K562 (cell line): ENCODE measurements around the gene ZNF32. TPM values are rescaled to one million over a fixed set of nuclear protein-coding genes. Genes with fewer than 3 reads are reported as not detected.

ENCODE experiments used
- ATAC-seq: fragments of 200-7000 bp; cut with Tn5 transposase; 3 replicates; pipeline ENCODE4 v1.9.1; 2020; ENCODE audit warnings: moderate library complexity
- BruUV-seq: library from RNA; stranded (reverse); fragments of 400-500 nt; replicated peaks from 2 replicates; lab custom pipeline; 2021; lab: Mats Ljungman, UMichigan
- CTCF ChIA-PET: fragments of 300-600 bp; formaldehyde crosslinking; extraction: SDS; loops from one replicate; lab custom pipeline; 2021; ENCODE audit warnings: low intra/inter-chr PET ratio; lab: Yijun Ruan, JAX
- POLR2A ChIA-PET: fragments of 300-600, 350-650 bp; sonication (Branson Sonifier 250); formaldehyde crosslinking; extraction: SDS; loops from one replicate; lab custom pipeline; 2021; ENCODE audit warnings: antibody characterized with exemption, inconsistent platforms; lab: Yijun Ruan, JAX
- DNase-seq, 4 experiments: peaks; one replicate each; pipeline versions ENCODE4 v3.0.0 to v3.0.0-alpha.2; 2011 to 2018; ENCODE audit warnings: low spot score in 3 of 4, mixed read lengths in 3 of 4; ENCODE audit errors: extremely low read depth in 1 of 4
- FAIRE-seq: peaks from 2 replicates; lab custom pipeline; 2011; peaks lifted over from hg19 to GRCh38; lab: Jason Lieb, UNC
- H2AFZ ChIP-seq: 2 replicates; pipeline ENCODE4 v1.6.0; 2011; ENCODE audit warnings: low read depth, low read length, control low read depth, inconsistent platforms
- H3K27ac ChIP-seq: fragments of 200-600 bp; 3 replicates; pipeline ENCODE4 v1.8.0; 2011; ENCODE audit warnings: low read depth, mild to moderate bottlenecking, control low read depth, inconsistent platforms, low read length, moderate library complexity, mixed read lengths; ENCODE audit errors: extremely low read depth
- H3K27me3 ChIP-seq, 2 experiments: fragments of 300-600 bp in 1 of 2; 2 replicates in 1 of 2; 3 replicates in 1 of 2; pipeline versions ENCODE4 v1.6.0 to v1.8.0; 2011; ENCODE audit warnings: inconsistent platforms in 2 of 2, low read length in 2 of 2, mild to moderate bottlenecking in 1 of 2, mixed read lengths in 1 of 2, moderate library complexity in 1 of 2; ENCODE audit not compliant: control insufficient read depth in 2 of 2, insufficient read depth in 2 of 2
- H3K36me3 ChIP-seq: fragments of 300-600 bp; 3 replicates; pipeline ENCODE4 v1.8.0; 2011; ENCODE audit warnings: mild to moderate bottlenecking, low read length, inconsistent platforms; ENCODE audit not compliant: control insufficient read depth, insufficient read depth
- H3K4me1 ChIP-seq, 2 experiments: fragments of 200-600 bp in 1 of 2; replicated peaks in 1 of 2; 2 replicates in 1 of 2; 3 replicates in 1 of 2; pipeline versions ENCODE4 v1.5.1 to v1.8.0; 2011; ENCODE audit warnings: inconsistent platforms in 2 of 2, low read length in 2 of 2, mild to moderate bottlenecking in 1 of 2, mixed read lengths in 1 of 2, moderate library complexity in 1 of 2; ENCODE audit not compliant: control insufficient read depth in 2 of 2, insufficient read depth in 2 of 2
- H3K4me2 ChIP-seq: 2 replicates; pipeline ENCODE4 v1.6.1; 2011; ENCODE audit warnings: low read length, control low read depth, inconsistent platforms, mixed read lengths; ENCODE audit not compliant: insufficient read depth
- H3K4me3 ChIP-seq: fragments of 200-600 bp; sonication (generic), shearing (Covaris generic); 2 replicates; pipeline ENCODE4 v1.5.1; 2016; ENCODE audit warnings: control low read depth, inconsistent platforms
- H3K79me2 ChIP-seq: fragments of 200-600 bp; 3 replicates; pipeline ENCODE4 v1.8.0; 2011; ENCODE audit warnings: low read length, inconsistent platforms; ENCODE audit not compliant: control insufficient read depth, insufficient read depth
- H3K9ac ChIP-seq, 2 experiments: 2 replicates each; pipeline versions ENCODE4 v1.6.0 to v1.6.1; 2011; ENCODE audit warnings: low read depth in 2 of 2, low read length in 2 of 2, control low read depth in 1 of 2, inconsistent platforms in 1 of 2, mild to moderate bottlenecking in 1 of 2, mixed read lengths in 1 of 2; ENCODE audit not compliant: insufficient read depth in 1 of 2
- H3K9me1 ChIP-seq: one replicate; pipeline ENCODE4 v1.6.0; 2011; ENCODE audit warnings: inconsistent platforms, mild to moderate bottlenecking, low read length, moderate library complexity; ENCODE audit not compliant: control insufficient read depth, insufficient read depth
- H3K9me3 ChIP-seq: replicated peaks from 2 replicates; pipeline ENCODE4 v1.5.1; 2011; ENCODE audit warnings: low read depth, low read length, inconsistent platforms; ENCODE audit not compliant: control insufficient read depth, insufficient read depth
- H4K20me1 ChIP-seq: replicated peaks from 2 replicates; pipeline ENCODE4 v1.6.1; 2011; ENCODE audit warnings: low read length, inconsistent platforms, mixed read lengths; ENCODE audit not compliant: control insufficient read depth, insufficient read depth
- ARID1B ChIP-seq: fragments of 450-650 bp; IDR thresholded peaks from 2 replicates; pipeline ENCODE4 v1.6.1; 2016; ENCODE audit warnings: antibody characterized with exemption, mild to moderate bottlenecking, inconsistent platforms
- BCL6 ChIP-seq: fragments of 250-450 bp; sonication (Bioruptor Pico); IDR thresholded peaks from 2 replicates; pipeline ENCODE4 v1.4.0; 2020
- BDP1 ChIP-seq: IDR thresholded peaks from 3 replicates; pipeline ENCODE4 v1.6.1; 2011; ENCODE audit not compliant: insufficient read length, insufficient read depth
- C11orf30 ChIP-seq: fragments of 450-650 bp; IDR thresholded peaks from 2 replicates; pipeline ENCODE4 v1.6.1; 2016; ENCODE audit warnings: low read depth, mild to moderate bottlenecking
- HOMEZ ChIP-seq: fragments of 250-450 bp; sonication (Bioruptor Pico); IDR thresholded peaks from 2 replicates; pipeline ENCODE4 v1.4.0; 2020; ENCODE audit warnings: mild to moderate bottlenecking, moderate library complexity
- PURB ChIP-seq: sonication (generic); formaldehyde crosslinking; IDR thresholded peaks from 2 replicates; pipeline ENCODE4 v1.9.0; 2021; ENCODE audit warnings: low read depth, mild to moderate bottlenecking, missing genetic modification reagents
- SNIP1 ChIP-seq: fragments of 450-650 bp; IDR thresholded peaks from 2 replicates; pipeline ENCODE4 v1.7.1; 2017; ENCODE audit warnings: low read depth, mild to moderate bottlenecking
- TBL1XR1 ChIP-seq, 2 experiments: IDR thresholded peaks; 2 replicates each; pipeline ENCODE4 v1.6.1; 2012; ENCODE audit warnings: improper control_type of control experiment in 2 of 2, low read length in 2 of 2, mild to moderate bottlenecking in 1 of 2
- ZNF224 ChIP-seq: sonication (generic); formaldehyde crosslinking; IDR thresholded peaks from 2 replicates; pipeline ENCODE4 v1.8.0; 2022; ENCODE audit warnings: mild to moderate bottlenecking, missing genetic modification reagents
- ZNF280A ChIP-seq: fragments of 450-650 bp; IDR thresholded peaks from 2 replicates; pipeline ENCODE4 v1.6.1; 2018; ENCODE audit warnings: mild to moderate bottlenecking, low read depth; ENCODE audit not compliant: partially characterized antibody
- ZNF551 ChIP-seq: fragments of 250-450 bp; sonication (Bioruptor Pico); IDR thresholded peaks from 2 replicates; pipeline ENCODE4 v1.5.0; 2021; ENCODE audit warnings: mild to moderate bottlenecking, moderate library complexity
- ZNF830 ChIP-seq: fragments of 250-450 bp; sonication (Bioruptor Pico); IDR thresholded peaks from 2 replicates; pipeline ENCODE4 v1.5.0; 2021; ENCODE audit warnings: mild to moderate bottlenecking
- WGBS: fragments of 100-300 bp; shearing (Covaris generic); methylation state at CpG from one replicate; pipeline ENCODE4 v1.1.6; 2016; ENCODE audit warnings: low coverage, mixed read lengths; ENCODE audit not compliant: insufficient coverage; ENCODE audit errors: missing lambda C conversion rate; 5-methylcytosine and 5-hydroxymethylcytosine counted together
- in situ Hi-C: fragments of 300-500 bp; cut with MboI; formaldehyde crosslinking; loops from 4 replicates; pipeline ENCODE4 v1.15.0; 2018; ENCODE audit warnings: inconsistent platforms, mixed read lengths
- intact Hi-C: fragments of 100-400 bp; cut with micrococcal nuclease; formaldehyde crosslinking; loops from 2 replicates; pipeline ENCODE4 v1.14.2; 2022
- polyA plus RNA-seq, 8 experiments: library from polyadenylated mRNA; depleted of rRNA in 4 of 8; stranded (reverse) in 5 of 8; unstranded in 3 of 8; fragments of >200 nt; fragmentation: Nextera tagmentation in 2 of 8; fragmentation: Illumina TruSeq in 1 of 8; extraction: Ambion mirVana in 2 of 8; extraction: Trizol in 1 of 8; gene quantifications; 2 replicates each; pipeline versions ENCODE4 v1.2.1 to v1.2.3, GENCODE V29; 2011 to 2014; ENCODE audit warnings: inconsistent platforms in 1 of 8, missing spikeins in 1 of 8
- total RNA-seq, 7 experiments: library from RNA; depleted of rRNA in 6 of 7; stranded (reverse); fragments of >200 nt in 6 of 7; fragmentation: Illumina TruSeq in 2 of 7; extraction: Trizol in 2 of 7; gene quantifications; 2 replicates each; pipeline versions ENCODE4 v1.2.1 to v1.2.3, GENCODE V29; 2011 to 2021; ENCODE audit warnings: low replicate concordance in 1 of 7

The ZNF32 gene
- total and polyA plus RNA-seq, 9 of the 15 experiments (the other 6 are each of a cell fraction or from before 2014, with no cell fraction given) = 17.3 to 57.0 (median 26.3) TPM

DNA sequence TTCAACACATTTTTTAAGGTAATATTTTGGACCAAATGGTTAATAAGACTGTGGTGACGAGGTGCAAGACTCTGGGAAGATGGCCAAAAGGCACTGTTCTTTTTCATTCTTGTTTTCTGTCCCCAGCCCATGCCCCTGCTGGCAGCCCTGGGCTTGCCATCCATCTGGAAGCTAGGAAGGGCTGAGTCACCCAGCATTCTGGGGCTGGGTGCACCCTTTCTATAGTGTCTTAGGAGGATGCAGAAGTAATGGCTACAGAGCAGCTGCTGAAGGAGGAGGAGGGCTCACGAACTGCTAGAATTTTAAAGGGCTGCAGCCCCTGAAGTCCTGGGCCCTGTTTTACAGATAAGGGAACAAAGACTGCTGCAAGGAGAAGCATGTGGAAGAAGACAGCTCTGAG, 42.8 kb upstream of the ZNF32 start:
- H3K27me3 ChIP-seq = peaks cover 26 to 69% of the 10 kb centered on the region in 2 experiments
- no peaks in the 10 kb centered on the region; the same call in 1 of the 2 replicates for H4K20me1 ChIP-seq
- intact Hi-C loops (loop anchor here (5.0 kb wide), 2 partner anchors 96 to 696 kb away; partner anchors contain the start of gene CXCL12), in situ Hi-C loops (no loop called here)
- no peaks in the 10 kb centered on the region; the same call in 1 of the 2 replicates for H3K9me3 ChIP-seq
- H3K79me2 ChIP-seq = no peaks in the 10 kb centered on the region
- ChIA-PET CTCF (no interaction called here), POLR2A (interaction anchor here (0.6 kb wide), 1 partner anchor 761 kb away, joined by 3 read pairs; no protein-coding TSS in a partner anchor)
- FAIRE-seq = no peak
- WGBS = 0% methylated on average over 2 of the region's 2 CpGs
- H3K27ac ChIP-seq = no peak overlapping the region
- H3K36me3 ChIP-seq = no peaks in the 10 kb centered on the region
- BruUV-seq = no TSS peak
- H3K9ac ChIP-seq = no peak overlapping the region
- H3K4me1 ChIP-seq = peaks cover 0 to 22% of the 10 kb centered on the region in 2 experiments; a peak in 2 of 5 replicates
- H3K9me1 ChIP-seq = no peaks in the 10 kb centered on the region
- no peak overlapping the region for H3K4me2 ChIP-seq
- TF ChIP-seq SNIP1 = no peak
- no peak for TF ChIP-seq ARID1B
- no peak for TF ChIP-seq PURB
- TF ChIP-seq HOMEZ (CRISPR knock-in tag) = no peak
- TF ChIP-seq C11orf30 = no peak
- TF ChIP-seq ZNF224 (CRISPR knock-in tag) = no peak
- TF ChIP-seq BCL6 (CRISPR knock-in tag) = no peak
- no peak for TF ChIP-seq ZNF830 (CRISPR knock-in tag)
- no peak for TF ChIP-seq ZNF551 (CRISPR knock-in tag)
- TF ChIP-seq ZNF280A = no peak
- TF ChIP-seq BDP1 = no peak
- no peak for TF ChIP-seq TBL1XR1 (IDR thresholded peaks at IDR 0.05; ENCODE audit: low read length in 2 of 2)
- no peak for ATAC-seq
- H3K4me3 ChIP-seq = no peak overlapping the region
- DNase-seq = no peak
- H2AFZ ChIP-seq = no peak overlapping the region
